SH-SY5Y (cell line): ENCODE data around the gene CORIN.

Experiments used
- GATA2 ChIP-seq: IDR thresholded peaks from 2 replicates; pipeline ENCODE4 v1.6.1; 2011; ENCODE audit warnings: mild to moderate bottlenecking, low read depth, low read length
- GATA3 ChIP-seq: IDR thresholded peaks from 2 replicates; pipeline ENCODE4 v1.6.1; 2011; ENCODE audit warnings: low read depth, mild to moderate bottlenecking, low read length, moderate library complexity

GRCh38 chr4:47704693-47705325, 133.1 kb downstream of the CORIN start:
- TF ChIP-seq GATA3: no peak
- no peak for TF ChIP-seq GATA2
